GM18498 (cell line): ENCODE data around the gene SLC7A8.

Experiments
- ATAC-seq: cut with Tn5 transposase; IDR thresholded peaks from one replicate; pipeline ENCODE4 v1.9.1; 2021; ENCODE audit warnings: mild to moderate bottlenecking, moderate library complexity; ENCODE audit not compliant: unreplicated experiment

SLC7A8 gene

DNA sequence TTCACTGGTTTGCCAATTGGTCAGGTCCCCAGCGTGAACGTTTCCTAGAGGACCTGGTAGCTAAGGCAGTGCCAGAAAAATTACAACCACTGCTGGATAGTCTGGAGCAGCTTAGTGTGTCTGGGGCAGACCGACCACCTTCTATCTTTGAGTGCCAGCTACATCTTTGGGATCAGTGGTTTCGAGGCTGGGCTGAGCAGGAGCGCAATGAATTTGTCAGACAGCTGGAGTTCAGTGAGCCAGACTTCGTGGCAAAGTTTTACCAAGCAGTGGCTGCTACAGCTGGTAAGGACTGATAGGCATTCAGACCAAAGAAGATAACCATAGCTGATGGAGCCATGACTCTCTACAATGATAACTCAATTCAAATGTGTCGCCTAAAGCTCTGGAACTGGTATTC lies 85.7 kb downstream of the SLC7A8 start:
- no peak for ATAC-seq

DNA sequence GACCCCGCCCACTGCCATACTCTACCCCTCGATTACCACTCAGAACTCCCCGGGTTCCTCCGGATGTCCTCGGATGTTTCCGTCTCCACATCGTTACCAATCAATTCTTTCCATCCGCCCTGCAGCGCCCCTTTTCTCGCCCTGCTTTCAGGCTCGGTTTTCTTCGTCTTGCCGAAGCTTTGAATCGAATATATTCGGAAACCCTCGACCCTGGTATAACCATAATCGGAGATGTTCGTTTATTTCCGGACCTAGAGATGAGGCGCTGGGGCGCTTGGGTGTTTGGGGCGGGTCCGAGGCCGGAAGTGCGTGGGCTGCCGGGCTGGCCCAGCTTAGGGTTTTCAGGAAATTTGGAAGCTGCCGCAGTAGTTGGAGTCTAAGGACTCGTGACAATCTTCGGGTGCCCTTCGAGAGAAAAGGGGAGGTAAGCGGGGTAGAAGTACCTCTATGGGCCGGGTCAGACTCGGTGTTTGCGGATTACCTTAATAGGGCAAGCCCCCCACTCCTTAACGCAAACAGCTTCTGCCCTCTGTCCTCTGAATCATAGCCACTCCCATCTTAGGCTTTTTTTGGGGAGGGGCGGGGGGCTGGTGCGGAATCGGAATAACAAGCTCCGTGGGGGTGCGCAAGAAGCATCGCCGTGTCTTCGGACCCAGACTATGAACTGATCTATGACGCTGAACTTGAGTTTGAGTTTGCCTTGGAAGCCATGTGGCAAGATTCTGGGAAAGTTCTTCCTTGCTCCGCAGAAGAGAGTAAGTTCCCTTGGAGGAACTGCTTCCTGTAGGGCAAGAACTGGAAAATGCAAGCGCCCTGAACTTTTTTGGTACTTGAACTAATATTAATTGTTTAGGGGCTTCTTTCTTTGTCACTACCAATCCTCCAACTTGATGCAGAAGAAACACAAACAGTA lies 88.0 kb downstream of the SLC7A8 start, which contains the start of gene C14orf119:
Gene C14orf119, plus strand, starts transcription at position 310 of the 913 bp plus-strand sequence. CDS start 2,154 bp downstream, outside the sequence.
- ATAC-seq: peak; percentile 93

DNA sequence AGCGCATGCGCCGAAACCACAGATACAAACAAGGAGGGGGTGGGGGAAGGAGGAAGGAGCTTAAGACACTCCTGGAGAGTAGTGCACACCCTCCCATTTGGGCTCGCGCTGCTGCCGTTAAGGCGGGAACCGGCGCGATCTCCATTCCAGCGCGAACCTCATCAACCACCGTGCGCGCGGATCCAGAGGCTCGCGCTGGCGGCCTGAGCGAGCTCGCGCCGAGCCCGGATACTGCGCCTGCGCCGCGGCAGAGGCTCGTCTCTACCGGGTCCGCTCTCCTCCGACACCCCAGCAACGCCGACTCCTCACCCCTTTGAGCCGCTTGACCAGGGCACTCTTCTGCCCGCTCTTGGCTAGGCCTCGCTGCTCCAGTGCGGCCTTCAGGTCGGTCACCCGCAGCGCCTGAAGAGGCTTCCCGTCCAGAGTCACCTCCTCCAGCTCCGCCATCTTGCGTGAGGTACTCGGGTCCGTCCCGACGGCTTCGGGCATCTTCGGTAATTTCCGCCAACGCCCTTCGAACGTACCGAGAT lies 88.7 kb downstream of the SLC7A8 start, which contains the start of gene ACIN1:
Gene ACIN1, minus strand, starts transcription at position 471 of the 530 bp plus-strand sequence. Its CDS starts 24 bp downstream, at position 447.
- peak; percentile 36 for ATAC-seq

DNA sequence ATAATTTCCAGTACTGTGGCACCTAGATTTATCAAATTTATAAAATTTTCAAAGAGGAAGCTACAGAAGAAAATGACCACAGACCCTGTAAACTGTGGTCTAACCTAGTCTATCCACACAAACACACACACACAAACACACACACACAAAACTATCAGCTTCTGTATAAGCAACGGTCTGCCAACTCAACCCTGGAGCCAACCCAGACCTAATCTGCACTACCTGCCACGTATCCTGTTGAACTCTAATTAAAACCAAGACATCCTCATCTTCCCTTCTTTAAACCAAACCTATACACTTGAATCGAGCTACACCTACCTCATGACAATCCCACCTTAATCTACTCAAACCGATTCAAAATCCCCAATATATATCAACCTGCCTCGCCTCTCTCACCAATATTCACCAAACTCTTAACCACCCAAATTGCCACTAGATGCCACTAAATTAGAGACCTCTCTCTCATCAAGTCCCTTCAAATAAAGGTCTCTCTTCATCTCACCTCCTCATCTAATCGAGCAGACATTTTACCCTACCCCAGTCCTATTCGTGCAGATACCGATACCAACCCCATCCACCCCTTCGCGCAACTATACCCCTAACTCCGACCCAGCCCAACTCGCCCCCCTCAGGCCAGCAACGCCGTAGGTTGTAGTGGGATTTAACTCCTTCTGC lies 89.3 kb downstream of the SLC7A8 start:
- no peak for ATAC-seq

DNA sequence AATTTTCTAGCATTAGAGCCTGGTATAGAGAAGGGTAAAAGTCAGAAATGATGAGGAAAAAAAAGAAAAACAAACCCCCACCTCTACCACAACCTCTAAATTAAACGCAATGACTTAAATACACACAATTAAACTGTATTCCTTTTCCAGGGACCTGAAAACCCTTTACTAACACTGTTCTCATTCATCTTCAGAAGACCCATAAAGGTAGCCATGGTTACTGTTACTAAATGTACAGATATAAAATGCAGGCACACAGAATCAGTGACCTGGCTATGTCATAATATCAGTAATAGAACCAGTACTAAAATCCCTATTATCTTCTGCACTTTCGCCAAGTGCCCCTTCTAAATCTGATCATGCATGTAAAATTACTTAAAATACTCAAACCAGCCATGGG lies 89.9 kb downstream of the SLC7A8 start:
- no peak for ATAC-seq

DNA sequence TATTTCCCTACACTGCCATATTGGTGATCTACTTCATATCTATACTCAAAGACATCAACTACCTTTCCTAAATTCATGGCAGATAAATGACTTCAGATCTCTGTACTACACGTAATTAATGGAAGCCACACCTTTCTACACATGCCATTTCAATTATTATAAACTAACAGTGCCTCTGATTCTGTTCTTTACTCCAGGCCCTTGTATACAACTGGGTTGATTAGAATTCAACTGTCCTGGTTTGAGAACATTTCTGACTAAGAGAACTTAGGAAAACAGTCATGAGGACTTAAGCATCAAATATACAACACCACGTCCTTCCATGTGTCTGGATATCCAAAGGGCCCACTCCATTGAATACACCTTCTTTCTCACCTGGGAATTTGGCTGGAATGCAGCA lies 90.4 kb downstream of the SLC7A8 start:
- ATAC-seq: no peak

DNA sequence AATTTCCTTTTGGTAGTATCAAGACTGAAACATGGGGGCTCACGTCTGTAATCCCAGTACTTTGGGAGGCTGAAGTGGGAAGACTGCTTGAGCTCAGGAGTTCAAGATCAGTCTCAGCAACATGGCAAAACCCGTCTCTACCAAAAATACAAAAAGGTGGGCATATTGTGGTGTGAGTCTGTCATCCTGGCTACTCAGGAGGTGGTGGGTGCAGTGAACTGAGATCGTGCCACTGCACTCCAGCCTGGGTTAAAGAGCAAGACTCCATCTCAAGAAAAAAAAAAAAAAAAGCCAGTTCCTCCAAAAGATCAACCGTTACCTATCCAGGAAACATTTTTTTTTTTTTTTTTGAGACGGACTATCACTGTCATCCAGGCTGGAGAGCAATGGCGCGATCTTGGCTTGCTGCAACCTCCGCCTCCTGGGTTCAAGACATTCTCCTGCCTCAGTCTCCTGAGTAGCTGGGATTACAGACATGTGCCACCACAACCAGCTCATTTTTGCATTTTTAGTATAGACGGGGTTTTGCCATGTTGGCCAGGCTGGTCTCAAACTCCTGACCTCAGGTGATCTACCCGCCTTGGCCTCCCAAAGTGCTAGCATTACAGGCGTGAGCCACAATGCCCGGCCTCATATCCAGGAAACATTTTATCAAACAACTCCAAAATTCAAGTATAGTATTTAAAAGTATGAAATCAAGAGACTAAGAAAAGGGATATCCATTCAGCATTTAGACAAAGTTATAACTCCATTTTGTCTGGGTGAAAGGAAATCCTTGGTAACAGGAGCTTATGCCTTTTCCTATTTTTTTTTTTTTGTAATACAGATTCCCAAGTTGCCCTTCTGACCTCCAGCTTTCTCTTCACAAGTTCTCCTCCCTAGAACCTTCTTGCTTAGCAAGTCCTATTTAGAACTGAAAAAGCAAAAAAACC lies 91.9 kb downstream of the SLC7A8 start:
- no peak for ATAC-seq

DNA sequence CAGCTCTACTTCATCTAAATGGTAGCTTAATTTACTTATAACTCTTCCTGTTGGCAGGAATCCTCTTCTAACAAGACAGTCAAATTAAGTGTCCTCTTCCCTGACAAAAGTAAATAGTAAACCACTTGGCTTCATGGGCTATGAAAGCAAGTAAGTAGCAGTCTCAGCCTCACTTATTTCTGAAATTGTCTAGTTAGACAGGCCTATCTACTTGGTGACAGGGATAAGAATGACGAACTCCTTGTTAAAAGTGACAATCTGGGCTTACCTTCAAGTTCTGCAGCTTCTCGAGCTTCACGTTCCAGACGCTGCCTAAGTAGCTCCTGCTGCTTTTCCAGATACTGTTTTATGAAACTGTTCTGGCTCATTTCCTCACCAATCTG lies 93.2 kb downstream of the SLC7A8 start:
- no peak for ATAC-seq

DNA sequence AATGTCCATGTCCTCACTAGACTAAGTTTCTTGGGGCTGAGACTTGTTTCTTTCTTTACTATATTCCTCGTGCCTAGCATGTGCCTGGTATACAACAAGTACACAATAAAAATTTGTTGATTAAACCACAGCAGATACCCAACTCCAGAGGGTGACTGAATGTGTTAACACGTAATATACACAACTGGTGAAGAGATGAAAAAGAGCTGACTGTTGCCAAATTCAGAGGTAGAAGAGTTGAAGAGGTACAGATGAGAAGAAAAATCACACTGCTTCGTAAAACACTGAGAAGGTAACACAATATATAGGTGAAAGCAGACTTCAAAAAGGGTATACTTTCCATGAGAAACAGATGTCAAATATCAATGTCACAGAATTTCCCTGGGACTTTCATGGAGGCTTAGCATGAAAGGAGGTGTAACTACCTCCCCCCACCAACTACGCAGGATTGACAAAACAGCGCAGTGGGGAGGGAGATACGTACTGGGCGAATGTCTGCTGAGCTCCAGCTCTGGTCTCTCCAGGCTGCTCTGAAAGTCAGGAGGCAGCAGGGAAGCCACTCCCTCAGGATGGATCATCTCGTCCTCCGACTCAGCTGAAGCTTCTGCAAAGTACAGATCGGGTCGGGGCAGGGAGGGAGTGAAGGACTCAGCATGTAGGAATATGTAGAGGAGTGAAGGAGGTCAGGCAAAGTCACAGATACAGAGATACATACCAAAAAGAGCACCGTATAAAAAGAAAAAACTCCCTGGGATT lies 93.8 kb downstream of the SLC7A8 start:
- no peak for ATAC-seq

DNA sequence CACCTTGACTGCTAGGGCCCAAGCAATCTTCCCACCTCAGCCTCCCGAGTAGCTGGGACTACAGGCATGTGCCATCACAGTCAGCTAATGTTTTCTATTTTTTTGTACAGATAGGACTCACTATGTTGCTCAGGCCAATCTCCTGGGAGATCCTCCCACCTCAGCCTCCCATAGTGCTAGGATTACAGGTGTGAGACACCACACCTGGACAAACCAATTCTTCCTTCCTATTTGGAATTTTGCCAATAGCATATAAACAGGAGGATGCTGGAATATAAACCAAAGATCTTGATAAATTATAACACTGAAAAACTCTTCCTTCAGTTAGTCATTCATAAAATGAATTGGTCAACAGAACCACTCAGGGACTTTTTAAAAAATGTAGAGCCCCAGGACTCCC lies 96.9 kb downstream of the SLC7A8 start:
- ATAC-seq: no peak

DNA sequence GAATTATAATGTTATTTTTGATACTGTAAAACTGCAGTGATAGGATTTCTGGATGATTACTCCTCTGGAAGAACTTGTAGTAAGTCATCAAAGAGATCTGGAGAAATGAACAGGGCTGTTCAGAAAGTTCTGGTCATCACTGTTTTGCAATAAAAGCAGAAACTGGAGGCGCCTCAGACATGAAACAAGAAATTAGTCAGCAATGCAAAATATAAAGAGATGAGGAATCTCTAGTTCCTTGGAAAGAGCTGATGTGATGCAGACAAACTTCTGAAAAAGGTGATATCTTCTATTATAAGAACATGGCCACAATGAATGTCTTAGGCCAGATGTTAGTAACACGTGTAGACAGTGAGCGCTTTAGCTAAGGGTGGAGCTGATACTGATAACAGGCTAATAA lies 98.0 kb downstream of the SLC7A8 start:
- no peak for ATAC-seq

DNA sequence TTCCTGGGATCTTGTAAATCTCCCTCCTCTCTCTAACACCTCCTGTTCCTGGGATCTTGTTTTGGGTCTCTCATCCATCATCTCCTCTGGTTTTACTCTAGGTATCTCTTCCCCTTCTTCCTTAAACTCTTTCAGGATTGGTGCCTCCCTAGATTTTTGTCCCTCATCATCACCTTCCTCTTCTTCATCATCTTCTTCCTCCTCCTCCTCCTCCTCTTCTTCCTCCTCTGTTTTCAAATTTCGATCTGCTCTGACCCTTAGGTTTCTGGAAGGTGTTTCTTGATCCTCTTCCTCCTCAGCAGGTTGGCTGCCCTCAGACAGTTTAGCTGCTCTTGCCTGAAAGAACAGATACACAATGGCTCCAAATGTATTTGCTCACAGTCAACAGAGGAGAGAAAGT lies 103.0 kb downstream of the SLC7A8 start:
- ATAC-seq: no peak

DNA sequence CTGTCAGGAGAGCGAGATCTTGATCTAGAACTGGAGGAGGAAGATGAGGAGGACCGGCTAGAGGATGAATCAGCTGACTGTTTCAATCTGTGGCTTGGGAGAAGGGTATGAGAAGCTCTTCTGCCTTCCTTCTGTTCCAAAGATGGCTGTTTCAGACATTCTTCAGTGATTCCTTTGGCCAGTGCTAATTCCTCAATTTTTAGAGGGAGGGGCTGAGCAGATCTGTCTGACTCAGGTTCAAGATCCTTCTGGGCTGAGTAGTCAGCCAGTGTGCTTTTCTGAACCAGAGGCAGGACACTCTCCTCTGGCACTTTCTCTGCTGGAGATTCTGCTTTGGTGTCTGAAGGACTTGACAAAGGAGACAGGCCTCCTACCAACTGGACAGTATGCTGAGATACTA lies 103.7 kb downstream of the SLC7A8 start:
- ATAC-seq: no peak

DNA sequence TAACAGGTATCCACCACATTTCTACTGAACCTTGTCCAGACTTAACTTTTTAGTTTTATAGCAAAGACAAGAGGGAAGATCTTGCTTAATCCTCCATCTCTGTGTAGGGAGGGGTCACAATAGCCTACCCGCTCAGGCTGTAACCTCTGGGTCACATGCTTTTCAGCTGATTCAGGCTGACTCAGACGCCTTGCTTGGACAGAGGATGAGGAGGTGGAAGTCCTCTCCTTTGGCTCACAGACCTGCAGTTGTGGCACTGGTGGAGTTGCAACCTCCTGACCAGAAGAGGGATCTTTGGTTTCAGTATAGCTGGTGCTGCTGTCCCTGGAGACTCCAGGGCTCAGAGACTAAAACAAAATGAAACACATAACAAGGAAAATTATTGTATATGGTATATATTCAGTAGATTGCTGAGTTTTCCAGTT lies 104.8 kb downstream of the SLC7A8 start:
- ATAC-seq: no peak

DNA sequence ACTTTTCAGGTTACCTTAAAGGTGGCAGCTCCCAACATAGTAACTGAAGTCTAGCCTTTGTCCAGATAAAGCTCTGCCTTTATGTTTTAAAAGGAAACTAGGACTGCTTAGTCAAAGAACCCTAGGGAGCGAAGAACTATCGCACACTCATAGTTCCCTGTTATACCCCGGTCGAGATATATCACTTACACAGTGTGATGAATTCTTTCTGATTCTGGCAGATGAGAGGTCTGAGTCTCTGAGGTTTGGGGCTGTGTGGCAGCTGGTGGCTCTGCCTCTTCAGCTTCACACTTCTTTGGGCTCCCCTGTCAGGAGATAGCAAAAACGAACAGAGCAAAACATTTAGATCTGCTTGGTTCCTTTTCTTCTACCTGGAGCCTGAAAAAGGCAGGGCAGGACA lies 105.5 kb downstream of the SLC7A8 start:
- ATAC-seq: no peak

DNA sequence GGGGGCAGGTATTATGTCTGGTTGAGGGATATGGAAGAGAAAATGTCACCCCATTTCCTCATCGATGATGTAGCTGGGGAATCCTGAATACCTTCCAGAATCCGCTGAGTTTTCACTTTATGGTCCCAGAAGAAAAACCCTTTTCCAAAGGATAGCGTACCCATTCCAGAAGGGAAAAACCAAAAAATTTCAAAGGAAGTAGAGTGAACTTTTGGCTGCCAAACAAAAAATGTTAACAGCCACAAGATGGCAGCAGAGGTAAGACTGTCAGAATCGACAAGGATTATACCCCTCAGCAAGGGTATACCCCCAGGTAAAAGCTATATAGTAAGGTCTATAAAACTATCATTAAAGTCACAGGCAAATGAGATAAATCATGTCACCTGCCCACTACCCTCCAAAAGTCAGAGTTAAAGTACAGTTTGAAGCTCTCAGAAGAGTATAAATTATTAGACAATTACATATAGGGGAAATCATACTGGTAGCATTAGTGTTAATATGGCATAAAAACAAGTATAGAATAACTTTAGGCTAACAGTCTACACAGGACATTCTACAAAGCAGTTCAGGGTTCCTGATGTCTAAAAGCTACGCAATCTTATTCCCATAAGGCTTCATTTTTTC lies 106.6 kb downstream of the SLC7A8 start:
- ATAC-seq: no peak
